Measurements from ENCODE around the gene TRIO.

Gene TRIO

GRCh38 chr5:14240359-14240758, 97.2 kb downstream of the TRIO start:
- peaks cover 51% of the 10 kb centered on the region for H4K20me1 ChIP-seq (ENCODE audit: low read depth, low read length)
- TF ChIP-seq CTCF (IDR thresholded peaks at IDR 0.05; ENCODE audit: insufficient read depth, low read length, poor library complexity, severe bottlenecking), result no peak
- no peak overlapping the region for H3K4me2 ChIP-seq (ENCODE audit: low read depth, low read length, poor library complexity, severe bottlenecking)
- H2AFZ ChIP-seq (ENCODE audit: low read depth, low read length, severe bottlenecking), result no peak overlapping the region
- no peak overlapping the region for H3K9ac ChIP-seq (ENCODE audit: low read length)
- no peaks in the 10 kb centered on the region for H3K36me3 ChIP-seq (ENCODE audit: low read length)
- H3F3A ChIP-seq (ENCODE audit: insufficient read depth), result no peaks in the 10 kb centered on the region
- H3K27ac ChIP-seq (ENCODE audit: low read depth, low read length), result no peak overlapping the region
- no peaks in the 10 kb centered on the region for H3K27me3 ChIP-seq (ENCODE audit: low read length)
- no peaks in the 10 kb centered on the region for H3K79me2 ChIP-seq (ENCODE audit: insufficient read depth, low read length)
- H3K9me2 ChIP-seq (replicated peaks; ENCODE audit: insufficient read depth, low read length), result no peaks in the 10 kb centered on the region
- H3K9me3 ChIP-seq (ENCODE audit: insufficient read depth, low read length), result no peaks in the 10 kb centered on the region
- H3K4me3 ChIP-seq (ENCODE audit: insufficient read depth, low read length, poor library complexity, severe bottlenecking), result no peak overlapping the region

GRCh38 chr5:14241141-14241540, 98.0 kb downstream of the TRIO start:
- Histone ChIP-seq H4K20me1 (ENCODE audit: low read depth, low read length) (peaks cover 50% of the 10 kb centered on the region), H3K27ac (ENCODE audit: low read depth, low read length) (no peak overlapping the region), H3K79me2 (ENCODE audit: insufficient read depth, low read length) (no peaks in the 10 kb centered on the region)

GRCh38 chr5:14242447-14242846, 99.3 kb downstream of the TRIO start:
- Histone ChIP-seq H3K4me3 (ENCODE audit: insufficient read depth, low read length, poor library complexity, severe bottlenecking) (no peak overlapping the region), H3K9me2 (replicated peaks; ENCODE audit: insufficient read depth, low read length) (no peaks in the 10 kb centered on the region), H3K4me2 (ENCODE audit: low read depth, low read length, poor library complexity, severe bottlenecking) (no peak overlapping the region), H3K36me3 (ENCODE audit: low read length) (no peaks in the 10 kb centered on the region), H4K20me1 (ENCODE audit: low read depth, low read length) (peaks cover 48% of the 10 kb centered on the region), H3K27ac (ENCODE audit: low read depth, low read length) (no peak overlapping the region), H2AFZ (ENCODE audit: low read depth, low read length, severe bottlenecking) (no peak overlapping the region), H3F3A (ENCODE audit: insufficient read depth) (no peaks in the 10 kb centered on the region), H3K27me3 (ENCODE audit: low read length) (no peaks in the 10 kb centered on the region), H3K79me2 (ENCODE audit: insufficient read depth, low read length) (no peaks in the 10 kb centered on the region), H3K9ac (ENCODE audit: low read length) (no peak overlapping the region), H3K9me3 (ENCODE audit: insufficient read depth, low read length) (no peaks in the 10 kb centered on the region)
- no peak for TF ChIP-seq EZH2phosphoT487 (conservative IDR thresholded peaks at IDR 0.05; ENCODE audit: low read length)
- no peak for TF ChIP-seq CTCF (IDR thresholded peaks at IDR 0.05; ENCODE audit: insufficient read depth, low read length, poor library complexity, severe bottlenecking)

More at GRCh38 chr5:14241141-14241540, 98.0 kb downstream of the TRIO start:
- H3F3A ChIP-seq (ENCODE audit: insufficient read depth), result no peaks in the 10 kb centered on the region
- no peaks in the 10 kb centered on the region for H3K36me3 ChIP-seq (ENCODE audit: low read length)
- no peaks in the 10 kb centered on the region for H3K27me3 ChIP-seq (ENCODE audit: low read length)
- no peak overlapping the region for H3K4me3 ChIP-seq (ENCODE audit: insufficient read depth, low read length, poor library complexity, severe bottlenecking)
- no peak overlapping the region for H3K4me2 ChIP-seq (ENCODE audit: low read depth, low read length, poor library complexity, severe bottlenecking)
- TF ChIP-seq CTCF (IDR thresholded peaks at IDR 0.05; ENCODE audit: insufficient read depth, low read length, poor library complexity, severe bottlenecking), result no peak
- TF ChIP-seq EZH2phosphoT487 (conservative IDR thresholded peaks at IDR 0.05; ENCODE audit: low read length), result no peak
- no peak overlapping the region for H3K9ac ChIP-seq (ENCODE audit: low read length)
- no peaks in the 10 kb centered on the region for H3K9me2 ChIP-seq (replicated peaks; ENCODE audit: insufficient read depth, low read length)
- H3K9me3 ChIP-seq (ENCODE audit: insufficient read depth, low read length), result no peaks in the 10 kb centered on the region
- no peak overlapping the region for H2AFZ ChIP-seq (ENCODE audit: low read depth, low read length, severe bottlenecking)
